Fibroblast of peridontal ligament (primary cell): ENCODE results near the gene ROBO3.
A peak's percentile ranks its signal among the peaks of the same experiment; 100 is the strongest.

Experiments
- DNase-seq: peaks from one replicate; pipeline ENCODE4 v3.0.0-alpha.2; 2010; ENCODE audit errors: extremely low read depth

The ROBO3 gene

GRCh38 chr11:124891373-124891861, 26.2 kb downstream of the ROBO3 start:
- DNase-seq: no peak

GRCh38 chr11:124892146-124892545, 26.9 kb downstream of the ROBO3 start:
- no peak for DNase-seq

- DNase-seq: no peak
Measured at GRCh38 chr11:124892750-124893454, 27.7 kb downstream of the ROBO3 start.

GRCh38 chr11:124893781-124894401, 28.7 kb downstream of the ROBO3 start:
- no peak for DNase-seq

- DNase-seq: no peak
Measured at GRCh38 chr11:124894606-124895430, 29.6 kb downstream of the ROBO3 start.

- DNase-seq: no peak
Measured at GRCh38 chr11:124895471-124895971, 30.3 kb downstream of the ROBO3 start.

- no peak for DNase-seq
Measured at GRCh38 chr11:124896071-124896750, 31.0 kb downstream of the ROBO3 start.

GRCh38 chr11:124896821-124897391, 31.7 kb downstream of the ROBO3 start:
- DNase-seq: no peak

- no peak for DNase-seq
Measured at GRCh38 chr11:124897674-124898262, 32.5 kb downstream of the ROBO3 start, which contains the start of gene ROBO4. Gene ROBO4 (minus strand): TSS chr11:124897865. CDS start chr11:124897795, 70 bp downstream.

- peak; percentile 93 for DNase-seq
Measured at GRCh38 chr11:124898263-124898680, 33.0 kb downstream of the ROBO3 start.

GRCh38 chr11:124898711-124899110, 33.5 kb downstream of the ROBO3 start:
- DNase-seq: peak; percentile 74

GRCh38 chr11:124899383-124900145, 34.3 kb downstream of the ROBO3 start:
- DNase-seq: no peak

- DNase-seq: peak; percentile 76
Measured at GRCh38 chr11:124900464-124900863, 35.2 kb downstream of the ROBO3 start.

GRCh38 chr11:124902616-124903015, 37.4 kb downstream of the ROBO3 start:
- DNase-seq: no peak

GRCh38 chr11:124915541-124916369, 50.5 kb downstream of the ROBO3 start:
- peak; percentile 21 for DNase-seq

- no peak for DNase-seq
Measured at GRCh38 chr11:124916370-124916710, 51.1 kb downstream of the ROBO3 start.

- DNase-seq: peak; percentile 55
Measured at GRCh38 chr11:124917115-124917637, 51.9 kb downstream of the ROBO3 start.

GRCh38 chr11:124918950-124919349, 53.7 kb downstream of the ROBO3 start, which contains the start of gene HEPN1:
Gene HEPN1 (plus strand): TSS chr11:124919250.
- no peak for DNase-seq

- no peak for DNase-seq
Measured at GRCh38 chr11:124919898-124920297, 54.7 kb downstream of the ROBO3 start.
